VCaP (cell line): ENCODE measurements around the gene DCTN2.
A peak's percentile ranks its signal among the peaks of the same experiment; 100 is the strongest.

Source experiments
- H3K27ac ChIP-seq: fragments of 450-650 bp; 2 replicates; pipeline ENCODE4 v1.5.1; 2017
- TF ChIP-seq, protein P1 (sequence below): fragments of 450-650 bp; conservative IDR thresholded peaks from 2 replicates; pipeline ENCODE4 v1.5.1; 2017; ENCODE audit warnings: mild to moderate bottlenecking, moderate library complexity

The DCTN2 gene

DNA sequence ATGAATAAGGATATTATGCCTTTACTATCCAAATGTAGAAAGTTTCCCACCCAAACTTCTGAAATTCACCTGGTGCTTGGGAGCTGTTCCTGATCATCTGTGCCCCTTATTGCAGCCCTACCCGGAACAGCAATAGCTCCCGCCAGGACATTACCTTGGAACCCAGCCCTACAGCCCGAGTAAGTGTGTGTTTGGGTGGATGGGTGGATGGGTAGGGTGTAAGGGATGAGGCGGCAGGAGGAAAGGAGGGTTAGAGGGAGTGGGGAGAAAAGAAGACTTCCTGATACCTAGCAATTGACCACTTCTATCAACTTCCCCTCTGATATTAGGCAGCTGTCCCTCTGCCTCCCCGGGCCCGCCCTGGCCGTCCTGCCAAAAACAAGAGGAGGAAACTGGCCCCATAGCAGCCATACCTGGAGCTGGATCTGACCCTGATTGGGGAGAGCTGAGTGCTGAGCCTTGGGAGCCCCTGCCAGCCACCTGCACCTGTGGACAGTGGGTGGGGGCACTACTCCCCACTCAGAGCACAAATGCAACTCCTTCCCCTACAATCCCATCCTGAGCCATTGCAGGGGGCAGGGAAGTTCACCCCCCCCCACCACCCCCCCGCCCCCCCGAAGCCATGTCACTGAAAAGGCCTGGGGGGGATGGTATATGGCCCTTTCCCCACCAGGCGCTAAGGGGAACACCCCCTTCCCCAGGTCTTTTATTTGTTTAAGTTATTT is 18.0 kb downstream of the DCTN2 start:
- TF ChIP-seq, protein P1, sequence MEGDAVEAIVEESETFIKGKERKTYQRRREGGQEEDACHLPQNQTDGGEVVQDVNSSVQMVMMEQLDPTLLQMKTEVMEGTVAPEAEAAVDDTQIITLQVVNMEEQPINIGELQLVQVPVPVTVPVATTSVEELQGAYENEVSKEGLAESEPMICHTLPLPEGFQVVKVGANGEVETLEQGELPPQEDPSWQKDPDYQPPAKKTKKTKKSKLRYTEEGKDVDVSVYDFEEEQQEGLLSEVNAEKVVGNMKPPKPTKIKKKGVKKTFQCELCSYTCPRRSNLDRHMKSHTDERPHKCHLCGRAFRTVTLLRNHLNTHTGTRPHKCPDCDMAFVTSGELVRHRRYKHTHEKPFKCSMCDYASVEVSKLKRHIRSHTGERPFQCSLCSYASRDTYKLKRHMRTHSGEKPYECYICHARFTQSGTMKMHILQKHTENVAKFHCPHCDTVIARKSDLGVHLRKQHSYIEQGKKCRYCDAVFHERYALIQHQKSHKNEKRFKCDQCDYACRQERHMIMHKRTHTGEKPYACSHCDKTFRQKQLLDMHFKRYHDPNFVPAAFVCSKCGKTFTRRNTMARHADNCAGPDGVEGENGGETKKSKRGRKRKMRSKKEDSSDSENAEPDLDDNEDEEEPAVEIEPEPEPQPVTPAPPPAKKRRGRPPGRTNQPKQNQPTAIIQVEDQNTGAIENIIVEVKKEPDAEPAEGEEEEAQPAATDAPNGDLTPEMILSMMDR = no peak
- peak overlapping the region; percentile 9; the same call in 1 of the 2 replicates for H3K27ac ChIP-seq

- H3K27ac ChIP-seq = peak overlapping the region; percentile 99; the same call in 1 of the 2 replicates
- TF ChIP-seq, protein P1 = no peak
Measured at GRCh38 chr12:57528176-57528575, 18.8 kb downstream of the DCTN2 start.

- H3K27ac ChIP-seq = peak overlapping the region; percentile 99
- TF ChIP-seq, protein P1 = no peak
Measured at GRCh38 chr12:57527184-57527583, 19.8 kb downstream of the DCTN2 start.

DNA sequence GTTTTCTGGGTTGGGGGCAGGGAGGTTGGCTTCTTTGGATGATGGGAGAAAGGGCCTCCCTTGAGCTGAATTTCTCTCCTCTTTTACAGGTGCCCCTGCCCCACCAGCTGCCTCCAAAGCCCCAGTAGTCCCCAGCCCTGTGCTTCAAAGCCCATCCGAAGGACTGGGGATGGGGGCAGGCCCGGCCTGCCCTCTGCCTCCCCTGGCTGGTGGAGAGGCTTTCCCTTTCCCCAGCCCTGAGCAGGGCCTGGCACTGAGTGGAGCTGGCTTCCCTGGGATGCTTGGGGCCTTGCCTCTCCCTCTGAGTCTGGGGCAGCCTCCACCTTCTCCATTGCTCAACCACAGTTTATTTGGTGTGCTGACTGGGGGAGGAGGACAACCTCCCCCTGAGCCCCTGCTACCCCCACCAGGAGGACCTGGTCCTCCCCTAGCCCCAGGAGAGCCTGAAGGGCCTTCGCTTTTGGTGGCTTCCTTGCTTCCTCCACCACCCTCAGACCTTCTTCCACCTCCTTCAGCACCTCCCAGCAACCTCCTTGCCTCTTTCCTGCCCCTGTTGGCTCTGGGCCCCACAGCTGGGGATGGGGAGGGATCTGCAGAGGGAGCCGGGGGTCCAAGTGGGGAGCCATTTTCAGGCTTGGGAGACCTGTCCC is 20.4 kb downstream of the DCTN2 start:
- TF ChIP-seq, protein P1 = no peak
- H3K27ac ChIP-seq = peak overlapping the region; percentile 99

- TF ChIP-seq, protein P1 = no peak
- H3K27ac ChIP-seq = peak overlapping the region; percentile 99
Measured at GRCh38 chr12:57525615-57526383, 21.2 kb downstream of the DCTN2 start.

DNA sequence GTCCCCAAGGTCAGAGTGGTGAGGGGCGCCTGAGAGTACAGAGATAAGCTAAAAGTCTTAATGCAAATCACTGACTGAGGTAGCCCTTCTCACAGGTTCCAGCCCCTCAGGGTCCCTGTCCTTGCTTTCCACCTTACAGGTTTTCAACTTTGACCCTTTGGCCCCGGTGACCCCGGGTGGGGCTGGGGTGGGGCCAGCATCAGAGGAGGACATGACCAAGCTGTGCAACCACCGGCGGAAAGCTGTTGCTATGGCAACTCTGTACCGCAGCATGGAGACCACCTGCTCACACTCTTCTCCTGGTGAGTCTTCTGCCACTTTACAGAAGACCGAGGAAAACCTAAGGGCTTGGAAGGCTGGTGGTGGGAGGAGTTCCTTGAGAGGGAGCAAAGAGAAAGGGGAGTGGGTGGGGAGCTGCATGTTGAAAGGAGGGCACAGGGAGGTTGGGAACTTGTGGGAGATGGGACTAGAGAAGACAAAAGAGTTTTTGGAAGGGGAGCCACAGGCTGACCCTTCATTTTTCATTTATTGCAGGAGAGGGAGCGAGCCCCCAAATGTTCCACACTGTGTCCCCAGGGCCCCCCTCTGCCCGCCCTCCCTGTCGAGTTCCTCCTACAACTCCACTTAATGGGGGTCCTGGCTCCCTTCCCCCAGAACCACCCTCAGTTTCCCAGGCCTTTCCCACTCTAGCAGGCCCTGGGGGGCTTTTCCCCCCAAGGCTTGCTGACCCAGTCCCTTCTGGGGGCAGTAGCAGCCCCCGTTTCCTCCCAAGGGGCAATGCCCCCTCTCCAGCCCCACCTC is 22.0 kb downstream of the DCTN2 start:
- TF ChIP-seq, protein P1 = no peak
- H3K27ac ChIP-seq = peak overlapping the region; percentile 99
